H1 (cell line): Measurements from ENCODE around the gene FRMD6. TPM values are rescaled to one million over a fixed set of nuclear protein-coding genes. Genes with fewer than 3 reads are reported as not detected.

Source experiments
- CTCF ChIA-PET: fragments of 300-600 bp; sonication (Branson Sonifier 250); formaldehyde crosslinking; loops from one replicate; lab custom pipeline; 2021; ENCODE audit not compliant: partially characterized antibody; lab: Charles Lee
- POLR2A ChIA-PET: fragments of 300-600 bp; sonication (Branson Sonifier 250); formaldehyde crosslinking; loops from one replicate; lab custom pipeline; 2021; ENCODE audit warnings: inconsistent platforms; ENCODE audit not compliant: partially characterized antibody; lab: Charles Lee
- DNase-seq, 2 experiments: peaks; one replicate each; pipeline versions ENCODE4 v3.0.0 to v3.0.0-alpha.2; 2010 to 2022; ENCODE audit warnings: low spot score in 2 of 2, low read depth in 1 of 2, mixed read lengths in 1 of 2
- FAIRE-seq: peaks from 2 replicates; lab custom pipeline; 2011; peaks lifted over from hg19 to GRCh38; lab: Jason Lieb, UNC
- H2AFZ ChIP-seq: 2 replicates; pipeline ENCODE4 v1.8.1; 2012; ENCODE audit warnings: low read length, inconsistent platforms
- H2AK5ac ChIP-seq: 2 replicates; pipeline ENCODE4 v1.6.1; 2013; ENCODE audit warnings: low read depth, low read length
- H2BK120ac ChIP-seq: replicated peaks from 2 replicates; pipeline ENCODE3; 2013; ENCODE audit warnings: low read depth, low read length, inconsistent platforms
- H2BK12ac ChIP-seq: 2 replicates; pipeline ENCODE4 v1.6.1; 2013; ENCODE audit warnings: low read depth, low read length
- H2BK15ac ChIP-seq: 2 replicates; pipeline ENCODE4 v1.6.1; 2013; ENCODE audit warnings: low read length
- H2BK20ac ChIP-seq: 2 replicates; pipeline ENCODE4 v1.6.1; 2013; ENCODE audit warnings: low read length
- H2BK5ac ChIP-seq: 2 replicates; pipeline ENCODE4 v1.6.1; 2013; ENCODE audit warnings: low read depth, low read length
- H3K14ac ChIP-seq: 2 replicates; pipeline ENCODE4 v1.6.1; 2013; ENCODE audit warnings: inconsistent platforms; ENCODE audit not compliant: insufficient read length
- H3K18ac ChIP-seq: 2 replicates; pipeline ENCODE4 v1.6.1; 2013; ENCODE audit warnings: low read length; ENCODE audit errors: extremely low read depth
- H3K23ac ChIP-seq: 2 replicates; pipeline ENCODE4 v1.6.1; 2013; ENCODE audit warnings: inconsistent platforms; ENCODE audit not compliant: insufficient read length
- H3K23me2 ChIP-seq: 2 replicates; pipeline ENCODE4 v1.6.1; 2013; ENCODE audit warnings: low read depth, low read length
- H3K27ac ChIP-seq: 2 replicates; pipeline ENCODE4 v1.6.1; 2011; ENCODE audit warnings: low read depth, low read length, inconsistent platforms
- H3K27me3 ChIP-seq, 4 experiments: replicated peaks in 1 of 4; 1 replicate in 1 of 4; 2 replicates in 3 of 4; pipeline versions ENCODE4 v1.6.1 to v1.8.1; 2011 to 2013; ENCODE audit warnings: low read length in 3 of 4, mild to moderate bottlenecking in 3 of 4, inconsistent platforms in 2 of 4, mixed read lengths in 2 of 4, moderate library complexity in 1 of 4; ENCODE audit not compliant: control insufficient read depth in 3 of 4, insufficient read depth in 3 of 4; ENCODE audit errors: extremely low read depth in 1 of 4
- H3K36me3 ChIP-seq, 4 experiments: 2 replicates each; pipeline versions ENCODE4 v1.6.1 to v1.8.1; 2011 to 2013; ENCODE audit warnings: mild to moderate bottlenecking in 4 of 4, low read length in 3 of 4, moderate library complexity in 2 of 4, control low read depth in 1 of 4, inconsistent platforms in 1 of 4; ENCODE audit not compliant: insufficient read depth in 4 of 4, control insufficient read depth in 2 of 4
- H3K4ac ChIP-seq: replicated peaks from 2 replicates; pipeline ENCODE3; 2013; ENCODE audit warnings: low read length, low read depth, mixed read lengths, inconsistent platforms; ENCODE audit not compliant: insufficient read length
- H3K4me1 ChIP-seq, 4 experiments: replicated peaks in 1 of 4; 1 replicate in 1 of 4; 2 replicates in 3 of 4; pipeline versions ENCODE4 v1.6.1 to v1.8.1; 2011 to 2013; ENCODE audit warnings: low read length in 3 of 4, inconsistent platforms in 2 of 4, mixed read lengths in 1 of 4; ENCODE audit not compliant: insufficient read depth in 4 of 4, control insufficient read depth in 3 of 4
- H3K4me2 ChIP-seq, 2 experiments: 2 replicates each; pipeline versions ENCODE4 v1.6.1 to v1.8.1; 2011 to 2013; ENCODE audit warnings: low read depth in 2 of 2, low read length in 2 of 2, control low read depth in 1 of 2, inconsistent platforms in 1 of 2, mild to moderate bottlenecking in 1 of 2; ENCODE audit not compliant: insufficient read depth in 1 of 2
- H3K4me3 ChIP-seq, 4 experiments: fragments of 200-600, 300-600 bp in 1 of 4; sonication (generic), shearing (Covaris generic), sonication (Bioruptor Twin) in 1 of 4; 2 replicates each; pipeline versions ENCODE4 v1.5.1 to v1.8.1; 2011 to 2016; ENCODE audit warnings: low read length in 4 of 4, low read depth in 3 of 4, control low read depth in 2 of 4, inconsistent platforms in 2 of 4, mild to moderate bottlenecking in 2 of 4, mixed read lengths in 1 of 4, moderate library complexity in 1 of 4; ENCODE audit not compliant: insufficient read depth in 2 of 4; ENCODE audit errors: extremely low read depth in 1 of 4
- H3K56ac ChIP-seq: replicated peaks from 2 replicates; pipeline ENCODE3; 2013; ENCODE audit warnings: low read depth, mild to moderate bottlenecking, mixed read lengths, low read length, inconsistent platforms; ENCODE audit not compliant: insufficient read length
- H3K79me1 ChIP-seq: 2 replicates; pipeline ENCODE4 v1.6.1; 2013; ENCODE audit warnings: low read depth, low read length, control low read depth
- H3K79me2 ChIP-seq, 2 experiments: 2 replicates each; pipeline versions ENCODE4 v1.6.1 to v1.8.1; 2012 to 2013; ENCODE audit warnings: low read length in 2 of 2, mild to moderate bottlenecking in 2 of 2, inconsistent platforms in 1 of 2; ENCODE audit not compliant: insufficient read depth in 2 of 2, control insufficient read depth in 1 of 2
- H3K9ac ChIP-seq, 4 experiments: replicated peaks in 1 of 4; 1 replicate in 1 of 4; 2 replicates in 3 of 4; pipeline versions ENCODE4 v1.6.1 to v1.8.1; 2011 to 2013; ENCODE audit warnings: low read depth in 3 of 4, low read length in 3 of 4, control low read depth in 2 of 4, mild to moderate bottlenecking in 2 of 4, moderate library complexity in 2 of 4, inconsistent platforms in 1 of 4; ENCODE audit errors: extremely low read depth in 1 of 4
- H3K9me3 ChIP-seq, 2 experiments: 2 replicates each; pipeline versions ENCODE4 v1.6.1 to v1.8.1; 2012 to 2013; ENCODE audit warnings: mild to moderate bottlenecking in 2 of 2, moderate library complexity in 2 of 2, control low read depth in 1 of 2, inconsistent platforms in 1 of 2, low read depth in 1 of 2, low read length in 1 of 2, mixed read lengths in 1 of 2; ENCODE audit not compliant: insufficient read depth in 2 of 2
- H4K20me1 ChIP-seq, 2 experiments: replicated peaks in 1 of 2; 2 replicates each; pipeline versions ENCODE3 to v1.8.1; 2011 to 2013; ENCODE audit warnings: inconsistent platforms in 2 of 2, low read length in 2 of 2, mild to moderate bottlenecking in 1 of 2; ENCODE audit not compliant: insufficient read depth in 2 of 2, control insufficient read depth in 1 of 2
- H4K5ac ChIP-seq: 2 replicates; pipeline ENCODE4 v1.6.1; 2013; ENCODE audit warnings: low read length, low read depth, mixed read lengths, inconsistent platforms; ENCODE audit not compliant: insufficient read length
- H4K8ac ChIP-seq: 2 replicates; pipeline ENCODE4 v1.8.0; 2013; ENCODE audit warnings: mild to moderate bottlenecking, moderate library complexity, low read length, inconsistent platforms; ENCODE audit not compliant: insufficient read depth; ENCODE audit errors: extremely low read depth
- H4K91ac ChIP-seq: replicated peaks from 2 replicates; pipeline ENCODE3; 2013; ENCODE audit warnings: low read length, mixed read lengths, inconsistent platforms; ENCODE audit not compliant: insufficient read length
- PHF8 ChIP-seq: fragments of 200-600 bp; sonication (generic); conservative IDR thresholded peaks from 2 replicates; pipeline ENCODE4 v1.7.1; 2012; ENCODE audit warnings: low read depth, mild to moderate bottlenecking, inconsistent platforms, low read length, moderate library complexity
- TEAD4 ChIP-seq: IDR thresholded peaks from 2 replicates; pipeline ENCODE4 v1.6.1; 2012; ENCODE audit warnings: low read depth, low read length, inconsistent platforms, mixed read lengths
- WGBS, 2 experiments: shearing (Covaris generic) in 1 of 2; methylation state at CpG; one replicate each; pipeline versions ENCODE4 v1.1.6 to v1.1.7; 2013 to 2015; ENCODE audit warnings: low lambda C conversion rate in 2 of 2, mixed read lengths in 2 of 2, inconsistent platforms in 1 of 2, low coverage in 1 of 2, missing lambda C conversion rate in 1 of 2; ENCODE audit not compliant: insufficient replicate concordance in 2 of 2, insufficient coverage in 1 of 2, insufficient read length in 1 of 2; ENCODE audit errors: extremely low coverage in 1 of 2, missing lambda C conversion rate in 1 of 2; 5-methylcytosine and 5-hydroxymethylcytosine counted together
- polyA plus RNA-seq, 7 experiments: library from polyadenylated mRNA; depleted of rRNA in 3 of 7; stranded (reverse) in 5 of 7; unstranded in 2 of 7; fragments of >200 nt in 5 of 7; fragments of 200-250 nt in 2 of 7; gene quantifications; 1 replicate in 5 of 7; 2 replicates in 1 of 7; 4 replicates in 1 of 7; pipeline versions ENCODE4 v1.2.1 to v1.2.3, GENCODE V29; 2011 to 2013; ENCODE audit warnings: missing spikeins in 2 of 7, mixed read lengths in 2 of 7
- total RNA-seq: library from RNA; stranded (reverse); fragmentation: NEBNext Ultra II Directional; extraction: Animal tissue kit (Norgen Biotek cat#: 25700); gene quantifications from 2 replicates; pipeline ENCODE4 v1.2.1, GENCODE V29; 2021

The FRMD6 gene
- total and polyA plus RNA-seq, 2 of the 8 experiments (the other 6 are each of a cell fraction or from before 2014, with no cell fraction given) = 5.4 to 23.7 TPM

- H3K27me3 ChIP-seq = no peaks in the 10 kb centered on the region
- H2BK20ac ChIP-seq = no peak overlapping the region
- H3K9me3 ChIP-seq = no peaks in the 10 kb centered on the region
- no peak overlapping the region for H4K8ac ChIP-seq
- H3K56ac ChIP-seq = no peak overlapping the region
- 81% methylated on average over 1 of the region's 1 CpG; no CpG with 5 or more reads in 1 of the 2 experiments for WGBS, 2 experiments
- H4K91ac ChIP-seq = no peak overlapping the region
- no peaks in the 10 kb centered on the region for H3K36me3 ChIP-seq
- ChIA-PET POLR2A (interaction anchor here (1.1 kb wide), 1 partner anchor 9 kb away, joined by 3 read pairs; no protein-coding TSS in a partner anchor), CTCF (interaction anchor here (1.3 kb wide), 1 partner anchor 85 kb away, joined by 4 read pairs; no protein-coding TSS in a partner anchor)
- no peak overlapping the region for H2BK5ac ChIP-seq
- no peak overlapping the region for H3K27ac ChIP-seq
- H3K23me2 ChIP-seq = no peaks in the 10 kb centered on the region
- no peak overlapping the region for H3K14ac ChIP-seq
- no peak overlapping the region for H2AFZ ChIP-seq
- H2BK12ac ChIP-seq = no peak overlapping the region
- no peaks in the 10 kb centered on the region; a peak in 1 of 4 replicates for H3K79me2 ChIP-seq
- no peak overlapping the region for H2BK15ac ChIP-seq
- no peak overlapping the region for H2BK120ac ChIP-seq
- no peak for FAIRE-seq
- TF ChIP-seq TEAD4 (no peak), PHF8 (no peak)
- TF ChIP-seq, all 59 proteins: peak for 0
- no peak overlapping the region for H4K5ac ChIP-seq
- H3K79me1 ChIP-seq = no peaks in the 10 kb centered on the region
- no peak overlapping the region for H2AK5ac ChIP-seq
- no peak overlapping the region for H3K4ac ChIP-seq
- no peak overlapping the region for H3K4me3 ChIP-seq
- H3K4me1 ChIP-seq = no peaks in the 10 kb centered on the region
- H3K23ac ChIP-seq = no peak overlapping the region
- no peak overlapping the region for H3K9ac ChIP-seq
- peaks cover 0 to 1% of the 10 kb centered on the region in 2 experiments for H4K20me1 ChIP-seq
- DNase-seq = no peak
- H3K18ac ChIP-seq = no peak overlapping the region
- no peak overlapping the region for H3K4me2 ChIP-seq
Measured at GRCh38 chr14:51691176-51691575, 39.5 kb downstream of the FRMD6 start.
